Left lung (tissue), 10 donors: ENCODE measurements around the gene FAM3D. TPM values are rescaled to one million over a fixed set of nuclear protein-coding genes. Genes with fewer than 3 reads are reported as not detected.
"Not testable (repeated sequence)": the region's sequence is repeated elsewhere in the genome, so short reads cannot be mapped to it uniquely, and the experiment has no call there.

Experiments used
- ATAC-seq: fragments of 200-7000 bp; cut with Tn5 transposase; one replicate; pipeline ENCODE4 v1.9.1; 2020; ENCODE audit warnings: moderate library complexity
- DNase-seq, 4 donors: peaks; one replicate each; pipeline ENCODE4 v3.0.0-alpha.2; 2013 to 2020
- H3K27ac ChIP-seq, 2 donors: fragments of 200-600 bp; sonication (generic) in 1 of 2; one replicate each; pipeline versions ENCODE4 v1.5.0 to v1.8.0; 2020 to 2021
- H3K27me3 ChIP-seq, 2 donors: fragments of 200-600 bp; sonication (generic) in 1 of 2; one replicate each; pipeline versions ENCODE4 v1.5.0 to v1.8.0; 2020 to 2021
- H3K36me3 ChIP-seq, 2 donors: fragments of 200-600 bp; sonication (generic) in 1 of 2; one replicate each; pipeline versions ENCODE4 v1.5.0 to v1.8.0; 2020 to 2021
- H3K4me1 ChIP-seq, 2 donors: fragments of 200-600 bp; one replicate each; pipeline ENCODE4 v1.8.0; 2021
- H3K4me3 ChIP-seq, 2 donors: fragments of 200-600 bp; sonication (generic) in 1 of 2; one replicate each; pipeline versions ENCODE4 v1.5.0 to v1.8.0; 2020 to 2021; ENCODE audit warnings: mild to moderate bottlenecking in 1 of 2
- H3K9me3 ChIP-seq, 2 donors: fragments of 200-600 bp; sonication (generic) in 1 of 2; one replicate each; pipeline versions ENCODE4 v1.5.0 to v1.8.0; 2020 to 2021
- intact Hi-C, 2 donors: fragments of 100-400 bp; cut with DNase I; formaldehyde crosslinking; loops; one replicate each; pipeline versions ENCODE4 v1.11.2 to v1.14.2; 2022
- polyA plus RNA-seq, 6 donors: library from polyadenylated mRNA; unstranded; fragments of 120-200 nt; gene quantifications; one replicate each; pipeline ENCODE4 v1.2.1, GENCODE V29; 2013; ENCODE audit not compliant: insufficient read length in 6 of 6
- total RNA-seq, 2 donors: library from RNA; stranded (reverse); fragmentation: NEBNext Ultra II Directional; extraction: Animal tissue kit (Norgen Biotek cat#: 25700); gene quantifications; one replicate each; pipeline ENCODE4 v1.2.1, GENCODE V29; 2021
- TF ChIP-seq, protein P1 (sequence below), 2 donors: fragments of 200-600 bp; sonication (generic) in 1 of 2; IDR thresholded peaks; one replicate each; pipeline versions ENCODE4 v1.5.0 to v1.8.0; 2021; ENCODE audit warnings: antibody characterized with exemption in 2 of 2
- donor health status: DM: no; HTN: yes; CAD: no.
- donor health status: DM: no; HTN: no; CAD: no.

Gene FAM3D
- total and polyA plus RNA-seq, 8 donors = 1.5 to 4.4 (median 3.5) TPM

DNA sequence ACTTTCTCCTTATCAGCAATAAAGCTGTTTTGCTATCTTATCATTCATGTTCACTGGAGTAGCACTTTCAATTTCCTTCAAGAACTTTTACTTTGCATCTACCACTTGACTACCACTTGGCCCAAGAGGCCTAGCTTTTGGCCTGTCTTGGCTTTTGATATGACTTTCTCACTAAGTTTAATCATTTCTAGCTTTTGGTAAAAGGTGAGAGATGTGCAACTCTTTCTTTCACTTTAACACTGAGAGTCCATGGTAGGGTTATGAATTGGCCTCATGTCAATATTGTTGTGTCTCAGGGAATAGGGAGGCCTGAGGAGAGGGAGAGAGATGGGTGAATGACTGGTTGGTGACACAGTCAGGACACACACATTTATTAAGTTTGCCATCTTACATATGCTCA lies 31.0 kb upstream of the FAM3D start:
- DNase-seq = peak in 1 of 4 donors; percentile 19
- no peaks in the 10 kb centered on the region for H3K27me3 ChIP-seq
- H3K36me3 ChIP-seq = no peaks in the 10 kb centered on the region
- no peak overlapping the region for H3K27ac ChIP-seq
- TF ChIP-seq, protein P1, sequence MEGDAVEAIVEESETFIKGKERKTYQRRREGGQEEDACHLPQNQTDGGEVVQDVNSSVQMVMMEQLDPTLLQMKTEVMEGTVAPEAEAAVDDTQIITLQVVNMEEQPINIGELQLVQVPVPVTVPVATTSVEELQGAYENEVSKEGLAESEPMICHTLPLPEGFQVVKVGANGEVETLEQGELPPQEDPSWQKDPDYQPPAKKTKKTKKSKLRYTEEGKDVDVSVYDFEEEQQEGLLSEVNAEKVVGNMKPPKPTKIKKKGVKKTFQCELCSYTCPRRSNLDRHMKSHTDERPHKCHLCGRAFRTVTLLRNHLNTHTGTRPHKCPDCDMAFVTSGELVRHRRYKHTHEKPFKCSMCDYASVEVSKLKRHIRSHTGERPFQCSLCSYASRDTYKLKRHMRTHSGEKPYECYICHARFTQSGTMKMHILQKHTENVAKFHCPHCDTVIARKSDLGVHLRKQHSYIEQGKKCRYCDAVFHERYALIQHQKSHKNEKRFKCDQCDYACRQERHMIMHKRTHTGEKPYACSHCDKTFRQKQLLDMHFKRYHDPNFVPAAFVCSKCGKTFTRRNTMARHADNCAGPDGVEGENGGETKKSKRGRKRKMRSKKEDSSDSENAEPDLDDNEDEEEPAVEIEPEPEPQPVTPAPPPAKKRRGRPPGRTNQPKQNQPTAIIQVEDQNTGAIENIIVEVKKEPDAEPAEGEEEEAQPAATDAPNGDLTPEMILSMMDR (IDR thresholded peaks at IDR 0.05) = no peak
- H3K4me3 ChIP-seq = no peak overlapping the region
- peaks cover 0 to 4% of the 10 kb centered on the region in 2 donors for H3K9me3 ChIP-seq
- ATAC-seq = peak; percentile 18
- intact Hi-C loops = no loop called here
- no peaks in the 10 kb centered on the region for H3K4me1 ChIP-seq

DNA sequence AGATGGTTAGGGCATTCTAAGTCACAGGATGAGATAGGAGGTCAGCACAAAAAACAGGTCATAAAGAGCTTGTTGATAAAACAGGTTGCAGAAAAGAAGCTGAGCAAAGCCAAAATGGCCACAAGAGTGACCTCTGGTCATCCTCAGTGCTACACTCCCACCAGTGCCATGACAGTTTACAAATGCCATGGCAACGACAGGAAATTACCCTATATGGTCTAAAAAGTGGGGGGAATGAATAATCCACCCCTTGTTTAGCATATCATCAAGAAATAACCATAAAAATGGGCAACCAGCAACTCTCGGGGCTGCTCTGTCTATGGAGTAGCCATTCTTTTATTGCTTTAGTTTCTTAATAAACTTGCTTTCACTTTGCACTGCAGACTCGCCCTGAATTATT lies 30.2 kb upstream of the FAM3D start:
- H3K27me3 ChIP-seq, H3K36me3 ChIP-seq, H3K27ac ChIP-seq, H3K4me3 ChIP-seq, DNase-seq, H3K4me1 ChIP-seq, ATAC-seq, intact Hi-C loops: not testable (repeated sequence)
- peaks cover 0 to 11% of the 10 kb centered on the region in 2 donors for H3K9me3 ChIP-seq

DNA sequence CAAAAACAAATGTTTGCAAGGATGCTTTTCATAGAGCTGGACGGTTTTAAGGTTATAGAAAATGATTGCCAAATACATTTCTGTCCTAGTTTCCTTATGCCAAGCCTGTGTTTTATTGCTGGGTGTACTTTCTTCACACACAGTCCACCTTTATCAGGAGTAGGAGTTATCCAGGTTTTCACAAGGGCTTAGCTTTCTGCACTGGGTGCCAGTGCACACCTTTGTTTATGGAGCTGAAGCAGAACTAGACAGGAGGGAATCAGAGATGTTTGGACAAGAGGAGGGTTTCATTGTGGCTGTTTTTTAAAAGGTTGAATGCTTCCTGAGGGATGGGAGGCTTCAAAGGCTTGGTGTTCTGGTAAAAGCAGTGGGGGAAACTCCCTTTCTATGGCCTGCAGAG lies 29.5 kb upstream of the FAM3D start:
- DNase-seq = no peak
- no peak for ATAC-seq
- Histone ChIP-seq H3K9me3 (peaks cover 0 to 18% of the 10 kb centered on the region in 2 donors), H3K27me3 (no peaks in the 10 kb centered on the region), H3K4me1 (no peaks in the 10 kb centered on the region), H3K27ac (no peak overlapping the region), H3K4me3 (no peak overlapping the region), H3K36me3 (no peaks in the 10 kb centered on the region)
- TF ChIP-seq, protein P1 (IDR thresholded peaks at IDR 0.05) = no peak
- intact Hi-C loops = no loop called here

DNA sequence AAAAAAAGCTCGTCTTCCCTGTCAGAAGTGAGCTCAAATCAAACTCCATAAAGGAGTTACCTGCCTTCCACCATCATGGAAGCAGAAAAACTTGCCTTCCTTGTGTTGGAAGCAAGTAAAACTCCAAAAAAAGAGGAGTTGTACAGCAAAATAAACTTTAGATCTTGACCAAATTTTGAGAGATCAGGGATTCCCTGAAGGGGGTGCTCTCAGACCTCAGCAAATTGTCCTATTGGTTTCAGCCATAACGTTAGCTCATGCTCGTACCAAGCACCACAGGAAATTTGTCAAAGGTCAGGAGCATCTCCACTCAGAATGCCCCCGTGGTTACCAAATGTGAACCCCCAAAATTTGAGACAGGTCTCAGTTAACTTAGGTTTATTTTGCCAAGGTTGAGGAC lies 28.7 kb upstream of the FAM3D start:
- H3K27me3 ChIP-seq, H3K4me3 ChIP-seq, intact Hi-C loops, H3K27ac ChIP-seq, DNase-seq, H3K36me3 ChIP-seq, ATAC-seq, H3K4me1 ChIP-seq: not testable (repeated sequence)
- peaks cover 0 to 24% of the 10 kb centered on the region in 2 donors for H3K9me3 ChIP-seq

DNA sequence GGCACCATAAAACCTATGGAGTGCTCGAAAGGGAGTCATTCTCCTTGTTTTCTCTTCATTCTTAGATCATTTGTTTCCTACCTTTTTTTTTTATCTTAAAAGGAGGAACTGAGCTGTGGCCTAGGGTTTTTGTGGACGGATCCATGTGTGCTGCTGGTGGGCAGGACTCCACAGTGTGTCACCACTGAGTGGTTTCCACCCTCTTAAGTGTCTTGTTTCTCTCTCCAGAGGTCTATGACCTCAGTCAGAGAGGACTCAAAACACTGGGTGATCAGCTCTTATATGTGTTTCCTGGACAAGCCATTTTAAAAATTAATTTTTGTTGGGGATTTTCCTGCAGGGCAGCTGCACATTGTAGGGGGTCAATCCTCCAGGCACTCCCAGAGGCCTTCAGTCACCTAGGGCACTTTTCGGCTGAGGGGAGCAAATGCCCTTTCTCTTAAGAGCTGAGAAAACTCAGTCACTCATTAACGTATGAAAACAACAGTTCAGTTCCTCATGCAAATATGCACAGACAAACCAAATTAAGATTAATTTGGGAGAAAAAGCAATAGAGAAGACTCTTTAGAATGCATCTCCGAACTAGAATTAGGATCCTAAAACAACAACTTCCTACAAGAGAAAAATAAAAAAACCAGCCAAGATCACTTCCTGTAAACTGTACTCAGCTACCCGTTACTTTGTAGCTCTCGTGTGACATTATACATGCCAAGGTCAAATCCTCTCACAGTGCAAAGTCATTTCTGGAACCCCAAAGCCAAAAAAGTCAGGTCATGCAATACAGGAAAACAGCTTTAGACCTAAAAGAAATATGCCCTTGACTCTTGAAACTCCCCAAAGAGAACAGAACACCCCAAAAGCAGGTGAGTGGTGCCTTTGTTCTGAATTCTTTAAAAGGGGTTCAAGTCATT lies 27.6 kb upstream of the FAM3D start:
- intact Hi-C loops = no loop called here

DNA sequence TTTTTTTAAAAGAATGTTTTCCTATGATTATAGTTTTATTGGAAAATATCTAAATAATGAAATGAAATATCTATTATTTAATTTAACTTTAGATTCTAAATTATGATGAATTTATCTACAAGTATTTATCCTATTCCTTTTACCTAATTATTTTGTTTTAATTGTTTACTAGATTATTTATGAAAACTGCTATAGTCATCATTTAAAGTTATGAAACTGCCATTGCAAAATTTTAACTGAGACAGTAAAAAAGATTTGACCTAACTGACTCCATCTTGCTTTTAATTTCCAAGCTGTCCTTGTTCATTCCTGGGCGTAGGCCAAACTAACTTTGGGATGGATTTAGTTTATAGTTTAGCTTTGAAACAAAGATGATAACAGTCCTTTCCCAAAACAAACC lies 25.9 kb upstream of the FAM3D start:
- ATAC-seq (no peak), DNase-seq (no peak)
- Histone ChIP-seq H3K27me3 (no peaks in the 10 kb centered on the region), H3K4me3 (no peak overlapping the region), H3K9me3 (peaks cover 0 to 24% of the 10 kb centered on the region in 2 donors), H3K36me3 (no peaks in the 10 kb centered on the region), H3K27ac (no peak overlapping the region), H3K4me1 (no peaks in the 10 kb centered on the region)
- TF ChIP-seq, protein P1 (IDR thresholded peaks at IDR 0.05) = no peak
- intact Hi-C loops = no loop called here

More for the DNA sequence above, 27.6 kb upstream of the FAM3D start:
- Histone ChIP-seq H3K9me3 (peaks cover 0 to 24% of the 10 kb centered on the region in 2 donors), H3K27ac (no peak overlapping the region), H3K4me1 (no peaks in the 10 kb centered on the region), H3K27me3 (no peaks in the 10 kb centered on the region), H3K36me3 (no peaks in the 10 kb centered on the region), H3K4me3 (no peak overlapping the region)
- TF ChIP-seq, protein P1 (IDR thresholded peaks at IDR 0.05) = no peak
- no peak for DNase-seq
- no peak for ATAC-seq
